ENCODE results near the gene PTPRG. TPM values are rescaled to one million over a fixed set of nuclear protein-coding genes. Genes with fewer than 3 reads are reported as not detected.

Gene PTPRG
- total RNA-seq, 2 experiments from 2014 or later, result 0.03 to 0.05 TPM

- H3K4me3 Mint-ChIP-seq, result no peak overlapping the region
- no peak overlapping the region for H3K4me3 ChIP-seq (ENCODE audit: low read length)
- ATAC-seq (ENCODE audit: poor library complexity) (no peak), DNase-seq (no peak)
- H3K27ac Mint-ChIP-seq, result no peak overlapping the region
- CTCF ChIA-PET, result no interaction called here
- no peaks in the 10 kb centered on the region for H3K4me1 ChIP-seq (ENCODE audit: insufficient read depth, low read length)
- no peaks in the 10 kb centered on the region for H3K4me1 Mint-ChIP-seq (ENCODE audit: low read depth)
- no peaks in the 10 kb centered on the region for H3K27me3 Mint-ChIP-seq
- POLR2A ChIA-PET, result interaction anchor here (0.7 kb wide), 1 partner anchor 224 kb away, joined by 7 read pairs; no protein-coding TSS in a partner anchor
- H3K9me3 ChIP-seq (ENCODE audit: control insufficient read depth in 1 of 2, insufficient read depth in 1 of 2, low read length in 2 of 2), result peaks cover 0 to 7% of the 10 kb centered on the region in 2 experiments
- no peaks in the 10 kb centered on the region for H3K36me3 Mint-ChIP-seq (ENCODE audit: low read depth)
- H3K27ac ChIP-seq (ENCODE audit: low read depth in 1 of 2, low read length in 2 of 2), result no peak overlapping the region
- TF ChIP-seq CTCF (IDR thresholded peaks at IDR 0.05), result no peak
- intact Hi-C loops (cut with DNase I, micrococcal nuclease), result no loop called here
- no peaks in the 10 kb centered on the region for H3K27me3 ChIP-seq (ENCODE audit: control insufficient read depth in 1 of 2, insufficient read depth in 2 of 2, low read length in 2 of 2)
- H3K36me3 ChIP-seq (ENCODE audit: insufficient read depth, low read length), result no peaks in the 10 kb centered on the region
- no peaks in the 10 kb centered on the region for H3K9me3 Mint-ChIP-seq
These were observed 229.0 kb downstream of the PTPRG start for GRCh38 chr3:61790411-61790810.

GRCh38 chr3:61793056-61793455 lies 231.7 kb downstream of the PTPRG start:
- ChIA-PET POLR2A (no interaction called here), CTCF (interaction anchor here (0.6 kb wide), 1 partner anchor 1963 kb away, joined by 3 read pairs; no protein-coding TSS in a partner anchor)
- peaks cover 3% of the 10 kb centered on the region for H3K9me3 Mint-ChIP-seq
- intact Hi-C loops (cut with DNase I, micrococcal nuclease), result no loop called here
- no peak overlapping the region for H3K4me3 ChIP-seq (ENCODE audit: low read length)
- H3K36me3 ChIP-seq (ENCODE audit: insufficient read depth, low read length), result no peaks in the 10 kb centered on the region
- H3K4me1 ChIP-seq (ENCODE audit: insufficient read depth, low read length), result no peaks in the 10 kb centered on the region
- no peaks in the 10 kb centered on the region for H3K4me1 Mint-ChIP-seq (ENCODE audit: low read depth)
- H3K27me3 Mint-ChIP-seq, result no peaks in the 10 kb centered on the region
- no peak for TF ChIP-seq CTCF (IDR thresholded peaks at IDR 0.05)
- no peak for DNase-seq
- H3K4me3 Mint-ChIP-seq, result no peak overlapping the region
- ATAC-seq (ENCODE audit: poor library complexity), result no peak
- no peaks in the 10 kb centered on the region for H3K27me3 ChIP-seq (ENCODE audit: control insufficient read depth in 1 of 2, insufficient read depth in 2 of 2, low read length in 2 of 2)
- H3K9me3 ChIP-seq (ENCODE audit: control insufficient read depth in 1 of 2, insufficient read depth in 1 of 2, low read length in 2 of 2), result peaks cover 0 to 7% of the 10 kb centered on the region in 2 experiments
- no peaks in the 10 kb centered on the region for H3K36me3 Mint-ChIP-seq (ENCODE audit: low read depth)
- H3K27ac Mint-ChIP-seq, result no peak overlapping the region
- H3K27ac ChIP-seq (ENCODE audit: low read depth in 1 of 2, low read length in 2 of 2), result no peak overlapping the region

- DNase-seq (no peak), ATAC-seq (ENCODE audit: poor library complexity) (no peak)
- Histone ChIP-seq H3K27ac (ENCODE audit: low read depth in 1 of 2, low read length in 2 of 2) (no peak overlapping the region), H3K4me3 (ENCODE audit: low read length) (no peak overlapping the region), H3K36me3 (ENCODE audit: insufficient read depth, low read length) (no peaks in the 10 kb centered on the region), H3K4me1 (ENCODE audit: insufficient read depth, low read length) (no peaks in the 10 kb centered on the region), H3K9me3 (ENCODE audit: control insufficient read depth in 1 of 2, insufficient read depth in 1 of 2, low read length in 2 of 2) (peaks cover 0 to 7% of the 10 kb centered on the region in 2 experiments), H3K27me3 (ENCODE audit: control insufficient read depth in 1 of 2, insufficient read depth in 2 of 2, low read length in 2 of 2) (no peaks in the 10 kb centered on the region)
- no peaks in the 10 kb centered on the region for H3K4me1 Mint-ChIP-seq (ENCODE audit: low read depth)
- no peak for TF ChIP-seq CTCF (IDR thresholded peaks at IDR 0.05)
- POLR2A ChIA-PET, result no interaction called here
- no peak overlapping the region for H3K27ac Mint-ChIP-seq
- H3K9me3 Mint-ChIP-seq, result peaks cover 3% of the 10 kb centered on the region
- CTCF ChIA-PET, result interaction anchor here (0.6 kb wide), 1 partner anchor 1964 kb away, joined by 3 read pairs; no protein-coding TSS in a partner anchor
- H3K4me3 Mint-ChIP-seq, result no peak overlapping the region
- H3K36me3 Mint-ChIP-seq (ENCODE audit: low read depth), result no peaks in the 10 kb centered on the region
- H3K27me3 Mint-ChIP-seq, result no peaks in the 10 kb centered on the region
- intact Hi-C loops (cut with DNase I, micrococcal nuclease), result no loop called here
These were observed 232.2 kb downstream of the PTPRG start for GRCh38 chr3:61793521-61793920.

All from CD4-positive, alpha-beta T cell (primary cell).